ENCODE measurements around the gene PLEK. TPM values are rescaled to one million over a fixed set of nuclear protein-coding genes. Genes with fewer than 3 reads are reported as not detected.

Gene PLEK
- total RNA-seq, 1 donor = 0.36 TPM

GRCh38 chr2:68420254-68420910, 55.3 kb downstream of the PLEK start:
- Histone ChIP-seq H3K27me3 (ENCODE audit: insufficient read depth, low read length) (peaks cover 5% of the 10 kb centered on the region), H2AFZ (ENCODE audit: low read length) (no peak overlapping the region), H3K4me3 (ENCODE audit: insufficient read depth, low read length) (no peak overlapping the region), H3K4me1 (ENCODE audit: insufficient read depth, low read length) (no peaks in the 10 kb centered on the region), H3K4me2 (ENCODE audit: insufficient read depth, low read length) (no peak overlapping the region), H3K27ac (ENCODE audit: low read depth, low read length) (no peak overlapping the region), H3K36me3 (ENCODE audit: insufficient read depth, low read length) (no peaks in the 10 kb centered on the region), H3K9me3 (ENCODE audit: low read depth, low read length) (no peaks in the 10 kb centered on the region), H3K79me2 (ENCODE audit: insufficient read depth, low read length) (no peaks in the 10 kb centered on the region), H4K20me1 (ENCODE audit: insufficient read depth, low read length) (no peaks in the 10 kb centered on the region)
- no peak for DNase-seq (ENCODE audit: insufficient read length, low spot score, missing footprints)
- TF ChIP-seq CTCF (IDR thresholded peaks at IDR 0.05; ENCODE audit: extremely low read depth, low read depth, low read length) = no peak

GRCh38 chr2:68423966-68424650, 59.0 kb downstream of the PLEK start:
- no peak overlapping the region for H3K4me2 ChIP-seq (ENCODE audit: insufficient read depth, low read length)
- H3K9me3 ChIP-seq (ENCODE audit: low read depth, low read length) = no peaks in the 10 kb centered on the region
- no peak for DNase-seq (ENCODE audit: insufficient read length, low spot score, missing footprints)
- no peaks in the 10 kb centered on the region for H3K79me2 ChIP-seq (ENCODE audit: insufficient read depth, low read length)
- H2AFZ ChIP-seq (ENCODE audit: low read length) = no peak overlapping the region
- H3K27ac ChIP-seq (ENCODE audit: low read depth, low read length) = no peak overlapping the region
- H4K20me1 ChIP-seq (ENCODE audit: insufficient read depth, low read length) = no peaks in the 10 kb centered on the region
- peaks cover 5% of the 10 kb centered on the region for H3K27me3 ChIP-seq (ENCODE audit: insufficient read depth, low read length)
- no peaks in the 10 kb centered on the region for H3K36me3 ChIP-seq (ENCODE audit: insufficient read depth, low read length)
- H3K4me3 ChIP-seq (ENCODE audit: insufficient read depth, low read length) = no peak overlapping the region
- no peak for TF ChIP-seq CTCF (IDR thresholded peaks at IDR 0.05; ENCODE audit: extremely low read depth, low read depth, low read length)
- H3K4me1 ChIP-seq (ENCODE audit: insufficient read depth, low read length) = peaks cover 13% of the 10 kb centered on the region

GRCh38 chr2:68425503-68425902, 60.4 kb downstream of the PLEK start:
- H3K79me2 ChIP-seq (ENCODE audit: insufficient read depth, low read length) = no peaks in the 10 kb centered on the region
- H3K4me2 ChIP-seq (ENCODE audit: insufficient read depth, low read length) = no peak overlapping the region
- H3K27ac ChIP-seq (ENCODE audit: low read depth, low read length) = no peak overlapping the region
- no peak overlapping the region for H3K4me3 ChIP-seq (ENCODE audit: insufficient read depth, low read length)
- TF ChIP-seq CTCF (IDR thresholded peaks at IDR 0.05; ENCODE audit: extremely low read depth, low read depth, low read length) = no peak
- no peaks in the 10 kb centered on the region for H4K20me1 ChIP-seq (ENCODE audit: insufficient read depth, low read length)
- peaks cover 5% of the 10 kb centered on the region for H3K27me3 ChIP-seq (ENCODE audit: insufficient read depth, low read length)
- H3K9me3 ChIP-seq (ENCODE audit: low read depth, low read length) = no peaks in the 10 kb centered on the region
- H3K36me3 ChIP-seq (ENCODE audit: insufficient read depth, low read length) = no peaks in the 10 kb centered on the region
- H2AFZ ChIP-seq (ENCODE audit: low read length) = no peak overlapping the region
- peaks cover 13% of the 10 kb centered on the region for H3K4me1 ChIP-seq (ENCODE audit: insufficient read depth, low read length)
- DNase-seq (ENCODE audit: insufficient read length, low spot score, missing footprints) = no peak

GRCh38 chr2:68426446-68426845, 61.4 kb downstream of the PLEK start:
- H3K36me3 ChIP-seq (ENCODE audit: insufficient read depth, low read length) = no peaks in the 10 kb centered on the region
- no peak overlapping the region for H3K4me2 ChIP-seq (ENCODE audit: insufficient read depth, low read length)
- no peak for TF ChIP-seq CTCF (IDR thresholded peaks at IDR 0.05; ENCODE audit: extremely low read depth, low read depth, low read length)
- H2AFZ ChIP-seq (ENCODE audit: low read length) = no peak overlapping the region
- DNase-seq (ENCODE audit: insufficient read length, low spot score, missing footprints) = no peak
- no peaks in the 10 kb centered on the region for H3K9me3 ChIP-seq (ENCODE audit: low read depth, low read length)
- H4K20me1 ChIP-seq (ENCODE audit: insufficient read depth, low read length) = no peaks in the 10 kb centered on the region
- H3K27me3 ChIP-seq (ENCODE audit: insufficient read depth, low read length) = peaks cover 3% of the 10 kb centered on the region
- peaks cover 13% of the 10 kb centered on the region for H3K4me1 ChIP-seq (ENCODE audit: insufficient read depth, low read length)
- H3K4me3 ChIP-seq (ENCODE audit: insufficient read depth, low read length) = no peak overlapping the region
- H3K79me2 ChIP-seq (ENCODE audit: insufficient read depth, low read length) = no peaks in the 10 kb centered on the region
- H3K27ac ChIP-seq (ENCODE audit: low read depth, low read length) = no peak overlapping the region
